Breast epithelium (tissue), 4 donors: ENCODE data around the gene OPCML. TPM values are rescaled to one million over a fixed set of nuclear protein-coding genes. Genes with fewer than 3 reads are reported as not detected.

ENCODE experiments used
- DNase-seq, 2 donors: peaks; one replicate each; pipeline ENCODE4 v3.0.0-alpha.2; 2019; ENCODE audit warnings: low spot score in 2 of 2
- H3K27ac ChIP-seq, 2 donors: fragments of 200-600 bp; sonication (generic) in 1 of 2; one replicate each; pipeline ENCODE4 v1.5.1; 2016 to 2019; ENCODE audit warnings: mild to moderate bottlenecking in 1 of 2
- H3K27me3 ChIP-seq, 2 donors: fragments of 200-600 bp; sonication (generic) in 1 of 2; one replicate each; pipeline versions ENCODE4 v1.5.1 to v1.6.0; 2017 to 2019; ENCODE audit warnings: control low read depth in 1 of 2, mild to moderate bottlenecking in 1 of 2
- H3K36me3 ChIP-seq: fragments of 200-600 bp; one replicate; pipeline ENCODE4 v1.5.1; 2019
- H3K4me1 ChIP-seq, 2 donors: fragments of 200-600 bp; sonication (generic); one replicate each; pipeline ENCODE4 v1.5.1; 2016 to 2019; ENCODE audit warnings: control low read depth in 1 of 2
- H3K4me3 ChIP-seq, 3 donors: fragments of 200-600 bp; sonication (generic); 1 replicate in 2 of 3; 2 replicates in 1 of 3; pipeline ENCODE4 v1.5.1; 2016 to 2019; ENCODE audit warnings: mild to moderate bottlenecking in 3 of 3, moderate library complexity in 2 of 3
- H3K9me3 ChIP-seq, 2 donors: fragments of 200-600 bp; sonication (generic) in 1 of 2; one replicate each; pipeline ENCODE4 v1.5.1; 2016 to 2019; ENCODE audit warnings: control low read depth in 1 of 2
- CTCF ChIP-seq, 3 donors: fragments of 450-650 bp; IDR thresholded peaks; one replicate each; pipeline ENCODE4 v1.5.1; 2016 to 2017; ENCODE audit warnings: antibody characterized with exemption in 3 of 3, mild to moderate bottlenecking in 3 of 3, moderate library complexity in 3 of 3
- POLR2A ChIP-seq: fragments of 450-650 bp; IDR thresholded peaks from one replicate; pipeline ENCODE4 v1.6.1; 2016; ENCODE audit warnings: antibody characterized with exemption, mild to moderate bottlenecking, moderate library complexity
- POLR2AphosphoS5 ChIP-seq, 3 donors: sonication (generic); formaldehyde crosslinking; IDR thresholded peaks; one replicate each; pipeline ENCODE4 v1.6.1; 2017; ENCODE audit warnings: antibody characterized with exemption in 3 of 3
- intact Hi-C: fragments of 100-400 bp; cut with DNase I; formaldehyde crosslinking; loops from one replicate; pipeline ENCODE4 v1.15.1; 2023; ENCODE audit warnings: low total_unique reads
- total RNA-seq, 3 donors: library from RNA; depleted of rRNA; stranded (reverse); fragments of >200 nt; gene quantifications; one replicate each; pipeline ENCODE4 v1.1.0, GENCODE V29; 2016

OPCML gene
- total RNA-seq, 3 donors from 2014 or later, result not detected

GRCh38 chr11:132367293-132367692, 1165.0 kb downstream of the OPCML start:
- Histone ChIP-seq H3K27me3 (no peaks in the 10 kb centered on the region), H3K4me3 (no peak overlapping the region), H3K9me3 (peaks cover 0 to 4% of the 10 kb centered on the region in 2 donors), H3K27ac (no peak overlapping the region), H3K4me1 (no peaks in the 10 kb centered on the region), H3K36me3 (no peaks in the 10 kb centered on the region)
- DNase-seq, result no peak
- intact Hi-C loops, result no loop called here
- no peak for TF ChIP-seq POLR2A
- TF ChIP-seq CTCF (IDR thresholded peaks at IDR 0.05), result no peak
- TF ChIP-seq POLR2AphosphoS5 (IDR thresholded peaks at IDR 0.05), result no peak

GRCh38 chr11:132365650-132366049, 1166.7 kb downstream of the OPCML start:
- Histone ChIP-seq H3K4me1 (no peaks in the 10 kb centered on the region), H3K9me3 (peaks cover 0 to 4% of the 10 kb centered on the region in 2 donors), H3K36me3 (no peaks in the 10 kb centered on the region), H3K27me3 (no peaks in the 10 kb centered on the region), H3K4me3 (no peak overlapping the region), H3K27ac (no peak overlapping the region)
- no peak for DNase-seq
- no peak for TF ChIP-seq POLR2AphosphoS5 (IDR thresholded peaks at IDR 0.05)
- TF ChIP-seq CTCF (IDR thresholded peaks at IDR 0.05), result no peak
- no peak for TF ChIP-seq POLR2A
- intact Hi-C loops, result no loop called here
